Femur (tissue), 1 donor: ENCODE data around the gene CLEC1B.
"Not testable (repeated sequence)": the region's sequence is repeated elsewhere in the genome, so short reads cannot be mapped to it uniquely, and the experiment has no call there.

Experiments
- DNase-seq: peaks from one replicate; pipeline ENCODE4 v3.0.0-alpha.2; 2017

CLEC1B gene

GRCh38 chr12:9999016-9999415 is at the start of gene CLEC1B:
TSS of gene CLEC1B (minus strand) at chr12:9999121. CDS start at chr12:9999100, 21 bp downstream.
- no peak for DNase-seq

DNA sequence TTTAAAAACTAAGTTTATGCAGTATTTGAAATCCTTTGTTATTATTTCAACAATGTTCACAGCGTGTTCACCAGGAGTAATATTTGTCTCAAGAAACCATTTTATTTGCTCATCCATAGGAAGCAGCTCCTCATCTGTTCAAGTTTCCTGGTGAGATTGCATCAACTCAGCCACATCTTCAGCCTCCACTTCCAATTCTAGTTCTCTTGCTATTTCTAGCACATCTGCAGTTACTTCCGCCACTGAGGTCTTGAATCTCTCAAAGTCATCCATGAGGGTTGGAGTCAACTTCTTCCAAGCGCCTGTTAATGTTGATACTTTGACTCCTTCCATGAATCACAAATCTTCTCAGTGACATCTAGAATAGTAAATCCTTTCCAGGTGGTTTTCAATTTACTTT is 49.6 kb upstream of the CLEC1B start:
- no peak for DNase-seq

DNA sequence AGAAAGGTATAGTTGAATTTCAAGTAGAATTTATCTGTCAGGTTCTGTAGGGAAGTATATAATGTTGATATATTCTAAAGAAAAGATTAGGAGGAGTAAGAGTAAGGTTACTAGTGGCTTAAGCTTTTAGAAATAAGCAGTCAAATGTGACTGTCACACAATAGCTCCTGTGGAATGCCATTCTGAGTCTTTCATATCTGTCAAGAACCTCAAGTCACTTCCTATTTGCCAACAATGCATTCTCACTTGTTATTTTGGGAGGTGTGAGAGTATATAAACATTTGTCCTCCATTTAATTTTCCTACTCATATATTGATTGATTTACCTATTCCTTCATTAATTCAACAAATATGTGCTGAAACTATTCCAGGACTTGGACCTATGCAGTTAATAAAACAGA is 43.2 kb upstream of the CLEC1B start:
- DNase-seq = no peak

DNA sequence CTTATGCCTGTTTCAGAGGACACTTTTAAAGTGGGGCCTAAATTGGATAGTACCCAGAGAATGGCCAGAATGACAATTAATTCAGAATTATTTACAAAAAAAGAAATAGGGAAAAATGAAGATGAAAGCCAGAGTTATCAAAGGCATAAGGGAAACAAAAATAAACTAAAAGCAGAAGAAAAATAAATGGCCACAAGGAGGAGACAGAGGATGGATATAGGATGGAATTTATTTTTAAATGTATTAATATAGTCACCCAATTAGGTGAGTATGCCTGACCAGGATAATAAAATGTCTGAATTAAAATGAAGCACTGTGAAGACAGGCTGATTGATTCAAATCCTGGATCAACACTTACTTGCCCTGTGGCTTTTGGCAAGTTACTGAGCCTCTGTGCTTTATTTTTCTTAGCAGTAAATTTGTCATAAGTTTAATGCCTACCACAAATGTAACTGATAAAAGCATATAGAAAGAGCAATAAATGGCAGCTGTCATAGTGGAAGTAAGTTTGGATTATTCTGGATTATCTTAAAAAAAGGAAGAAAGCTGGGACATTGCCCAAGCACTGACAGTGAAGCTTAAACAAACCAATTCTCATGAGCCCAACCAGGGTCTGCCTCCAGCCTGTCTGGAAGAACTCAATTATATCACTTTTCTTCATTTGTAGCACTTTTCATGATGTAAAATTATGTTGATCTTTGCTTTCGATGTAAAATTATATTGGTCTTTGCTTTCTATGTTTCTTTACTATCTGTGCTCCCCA is 35.0 kb upstream of the CLEC1B start:
- DNase-seq = no peak

DNA sequence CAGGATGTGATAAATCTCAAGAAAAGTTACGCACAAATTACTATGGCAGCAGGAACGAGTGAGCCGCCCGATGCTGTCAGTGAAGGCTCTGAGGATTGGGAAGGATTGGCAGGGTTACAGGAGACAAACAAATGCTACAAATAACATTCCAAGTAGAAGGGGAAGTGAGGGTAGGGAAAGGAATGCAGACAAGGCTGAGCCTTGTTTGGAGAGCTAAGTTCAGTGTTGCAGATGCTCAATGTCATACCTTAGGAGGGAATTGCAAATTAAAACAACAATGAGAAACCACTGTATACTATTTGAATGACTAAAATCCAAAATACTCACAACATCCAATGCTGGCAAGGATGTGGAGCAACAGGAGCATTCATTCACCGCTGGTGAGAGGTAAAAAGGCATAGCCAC is 32.9 kb upstream of the CLEC1B start:
- DNase-seq = no peak

- DNase-seq = no peak
Observed at GRCh38 chr12:10031321-10031720, 32.4 kb upstream of the CLEC1B start.

DNA sequence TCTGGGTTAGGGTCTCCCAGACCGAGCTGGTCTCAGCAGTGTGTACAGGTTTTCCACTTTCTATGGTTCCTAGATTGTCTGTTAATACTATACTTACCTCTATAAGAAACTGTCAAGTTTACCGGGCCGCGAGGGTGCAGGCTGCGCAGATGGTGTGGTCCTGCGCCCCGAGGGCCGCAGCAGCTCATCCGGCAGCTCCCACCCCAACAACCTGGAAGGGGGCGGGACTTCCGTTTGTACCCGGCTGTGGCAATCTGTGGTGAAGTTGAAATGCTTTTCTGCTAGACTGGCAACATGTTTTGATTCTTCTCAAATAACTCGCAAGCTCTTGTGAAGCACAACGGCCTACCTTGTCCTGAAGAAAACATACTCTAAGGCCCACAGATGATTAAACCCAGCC is 31.5 kb upstream of the CLEC1B start, which contains the start of gene CLEC9A:
TSS of gene CLEC9A (plus strand) at position 237 of the 400 bp plus-strand sequence. CDS start 22,006 bp downstream, outside the sequence.
- no peak for DNase-seq

- no peak for DNase-seq
Observed at GRCh38 chr12:10027721-10028120, 28.8 kb upstream of the CLEC1B start.

DNA sequence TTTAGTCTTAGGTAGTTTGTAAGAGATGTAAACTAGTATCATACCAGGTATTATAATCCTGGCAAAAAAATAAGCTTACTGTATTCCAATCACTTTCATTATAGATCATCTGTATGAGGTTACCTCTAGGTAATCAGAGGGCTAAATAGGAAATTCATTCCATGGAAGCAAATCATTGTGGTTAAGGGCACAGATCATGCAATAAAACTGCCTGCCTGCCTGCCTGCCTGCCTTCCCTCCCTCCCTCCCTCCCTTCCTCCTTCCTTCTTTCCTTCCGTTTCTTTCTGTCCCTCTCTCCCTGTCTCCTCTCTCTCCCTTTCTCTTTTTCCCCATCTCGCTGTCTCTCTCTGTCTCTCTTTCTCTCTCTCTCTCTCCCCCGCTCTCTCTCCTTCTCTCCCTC is 28.4 kb upstream of the CLEC1B start:
- no peak for DNase-seq

DNA sequence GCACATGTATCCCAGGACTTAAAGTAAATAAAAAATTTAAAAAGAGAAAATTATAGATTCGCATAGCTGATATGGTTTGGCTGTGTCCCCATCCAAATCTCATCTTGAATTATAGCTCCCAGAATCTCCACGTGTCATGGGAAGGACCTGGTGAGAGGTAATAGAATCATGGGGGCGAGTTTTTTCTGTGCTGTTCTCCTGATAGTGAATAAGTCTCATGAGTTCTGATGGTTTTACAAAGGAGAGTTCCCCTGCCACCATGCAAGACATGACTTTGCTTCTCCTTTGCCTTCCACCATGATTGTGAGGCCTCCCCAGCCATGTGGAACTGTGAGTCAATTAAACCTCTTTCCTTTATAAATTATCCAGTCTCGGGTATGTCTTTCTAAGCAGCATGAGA is 27.7 kb upstream of the CLEC1B start:
- not testable (repeated sequence) for DNase-seq

- DNase-seq = no peak
Observed at GRCh38 chr12:10025236-10025635, 26.3 kb upstream of the CLEC1B start.

- no peak for DNase-seq
Observed at GRCh38 chr12:10021342-10021741, 22.4 kb upstream of the CLEC1B start.

GRCh38 chr12:10018386-10018785 is 19.5 kb upstream of the CLEC1B start:
- DNase-seq = no peak

- no peak for DNase-seq
Observed at GRCh38 chr12:10016881-10017280, 18.0 kb upstream of the CLEC1B start.

- DNase-seq = no peak
Observed at GRCh38 chr12:10015450-10015849, 16.5 kb upstream of the CLEC1B start.

- DNase-seq = no peak
Observed at GRCh38 chr12:10012630-10013330, 13.9 kb upstream of the CLEC1B start.

DNA sequence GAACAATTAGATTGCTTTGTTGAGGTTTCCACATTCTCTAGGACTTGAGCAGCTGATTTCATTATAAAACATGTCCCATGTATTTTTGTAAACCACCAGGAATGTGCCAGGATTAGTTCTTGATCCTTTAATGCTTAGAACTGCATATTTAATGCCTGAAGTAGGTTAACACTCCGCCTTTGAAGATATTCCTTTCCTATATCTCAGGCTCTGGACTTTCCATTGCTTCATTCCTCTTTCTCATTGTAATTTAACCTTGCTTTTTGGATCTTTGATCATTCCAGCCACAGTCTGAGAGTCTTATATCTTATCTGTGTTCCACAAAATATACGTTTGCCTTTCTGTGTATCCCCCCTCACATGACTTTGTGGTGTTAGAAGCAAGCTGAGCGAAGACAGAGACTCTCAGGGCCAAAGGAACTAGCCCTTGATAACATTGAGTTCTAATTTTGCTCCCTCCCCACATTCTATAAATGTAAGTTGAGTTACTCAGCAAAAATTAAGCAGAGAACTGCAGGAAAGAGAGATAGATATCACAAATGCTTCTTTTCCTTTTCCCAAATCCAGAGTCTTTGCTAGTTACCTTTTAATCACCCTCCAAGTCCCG is 2.4 kb upstream of the CLEC1B start:
- DNase-seq = no peak

DNA sequence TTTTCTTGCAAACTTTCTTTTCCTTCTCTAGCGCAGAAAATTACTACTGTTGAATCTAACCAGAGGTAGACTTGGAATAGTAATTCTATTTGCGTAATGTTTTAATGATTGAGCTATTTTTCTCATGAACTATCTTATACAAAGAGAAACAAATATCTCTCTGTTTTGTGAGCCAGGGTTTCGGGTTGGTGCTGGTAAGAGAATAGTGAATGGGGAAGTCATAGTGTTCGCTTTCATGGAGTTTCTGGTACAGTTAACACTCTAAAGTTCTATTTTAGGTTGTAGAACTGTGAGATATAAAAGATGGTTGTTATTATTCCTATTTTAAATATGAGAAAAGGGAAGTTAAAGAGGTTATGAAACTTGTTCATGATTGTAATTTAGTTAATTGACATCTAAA is 6.6 kb downstream of the CLEC1B start:
- no peak for DNase-seq

DNA sequence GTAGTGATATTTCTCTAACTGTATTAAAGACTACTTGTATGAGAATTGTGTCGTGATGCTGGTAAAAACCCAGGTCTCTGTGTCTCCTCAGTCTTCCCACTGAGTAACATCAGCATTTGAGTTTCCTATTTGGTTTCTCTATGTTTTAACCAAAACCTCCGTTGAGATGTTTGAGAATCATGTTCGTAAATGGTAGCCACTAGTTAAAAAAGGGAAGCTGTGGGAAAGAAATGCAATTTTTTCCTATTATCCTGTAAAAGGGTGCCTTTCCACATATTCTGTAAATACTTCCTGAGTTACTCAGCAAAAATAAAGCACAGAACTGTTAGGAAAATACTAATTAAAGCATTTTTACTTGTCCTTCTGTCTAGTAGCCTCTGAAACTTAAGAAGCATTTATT is 7.0 kb downstream of the CLEC1B start:
- no peak for DNase-seq

DNA sequence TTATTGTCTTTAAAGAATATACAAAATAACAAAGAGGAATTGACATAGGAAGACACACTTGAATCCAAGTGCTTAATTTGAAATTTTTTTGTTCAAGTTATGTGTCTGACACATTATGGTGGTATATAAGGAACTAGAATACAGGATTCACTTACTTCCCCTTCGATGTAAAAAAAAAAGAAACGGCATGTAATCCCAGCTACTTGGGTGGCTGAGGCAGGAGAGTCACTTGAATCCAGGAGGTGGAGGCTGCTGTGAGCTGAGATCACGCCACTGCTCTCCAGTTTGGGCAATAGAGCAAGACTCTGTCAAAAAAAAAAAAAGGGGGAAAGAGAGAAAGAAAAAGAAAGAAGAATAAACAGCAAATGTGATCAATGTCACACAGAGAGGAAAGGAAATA is 18.8 kb downstream of the CLEC1B start:
- DNase-seq = no peak

DNA sequence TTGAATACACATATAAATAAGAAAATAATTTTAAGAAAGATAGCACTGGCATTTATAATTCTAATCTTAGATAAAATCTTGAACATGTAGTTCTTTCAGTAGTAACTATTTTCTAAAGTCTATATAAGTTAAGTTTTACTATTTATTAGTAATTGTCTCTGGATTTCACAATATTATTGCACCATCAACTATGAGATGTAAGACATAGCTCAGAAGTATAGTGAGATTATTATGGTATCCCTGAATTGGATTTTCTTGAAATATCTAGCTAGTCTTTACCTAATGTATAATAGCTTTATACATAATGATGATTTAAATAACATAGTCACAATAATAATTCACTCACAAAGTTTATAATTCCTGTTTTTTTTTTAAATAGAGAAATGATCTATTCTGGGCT is 21.0 kb downstream of the CLEC1B start:
- DNase-seq = no peak

DNA sequence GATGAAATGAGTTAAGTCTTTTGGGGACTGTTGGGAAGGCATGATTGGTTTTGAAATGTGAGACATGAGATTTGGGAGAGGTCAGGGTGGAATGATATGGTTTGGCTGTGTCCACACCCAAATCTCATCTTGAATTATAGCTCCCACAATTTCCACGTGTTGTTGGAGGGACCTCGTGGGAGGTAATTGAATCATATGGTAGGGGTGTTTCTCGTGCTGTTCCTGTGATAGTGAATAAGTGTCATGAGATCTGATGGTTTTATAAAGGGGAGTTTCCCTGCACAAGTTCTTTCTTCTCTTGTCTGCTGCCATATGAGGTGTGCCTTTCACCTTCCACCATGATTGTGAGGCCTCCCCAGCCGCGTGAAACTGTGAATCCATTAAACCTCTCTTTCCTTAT is 22.3 kb downstream of the CLEC1B start:
- not testable (repeated sequence) for DNase-seq

GRCh38 chr12:9975614-9976013 is 23.3 kb downstream of the CLEC1B start:
- DNase-seq = no peak

DNA sequence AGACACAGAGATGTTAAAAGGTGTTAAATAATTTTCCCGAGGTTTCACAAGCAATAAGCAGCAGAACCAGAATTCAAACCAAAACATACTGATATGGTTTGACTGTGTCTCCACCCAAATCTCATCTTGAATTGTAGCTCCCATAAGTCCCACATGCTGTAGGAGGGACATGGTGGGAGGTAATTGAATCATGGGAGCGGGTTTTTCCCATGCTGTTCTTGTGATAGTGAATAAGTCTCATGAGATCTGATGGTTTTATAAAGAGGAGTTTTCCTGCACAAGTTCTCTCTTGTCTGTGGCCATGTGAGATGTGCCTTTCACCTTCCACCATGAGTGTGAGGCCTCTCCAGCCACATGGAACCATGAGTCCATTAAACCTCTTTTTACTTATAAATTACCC is 24.2 kb downstream of the CLEC1B start:
- DNase-seq = not testable (repeated sequence)
